Raji (cell line): ENCODE data around the gene UBLCP1.

Source experiments
- POLR2A ChIP-seq: IDR thresholded peaks from 2 replicates; pipeline ENCODE4 v1.6.1; 2011; ENCODE audit warnings: low read depth, low read length, control low read depth; ENCODE audit not compliant: insufficient read depth

Gene UBLCP1

GRCh38 chr5:159262859-159263568 is at the start of gene UBLCP1:
Gene UBLCP1 (plus strand): TSS chr5:159263290. CDS start chr5:159268916, 5,626 bp downstream.
- TF ChIP-seq POLR2A: peak; percentile 80

GRCh38 chr5:159214486-159215271 is 48.4 kb upstream of the UBLCP1 start:
- no peak for TF ChIP-seq POLR2A

GRCh38 chr5:159215886-159216285 is 47.2 kb upstream of the UBLCP1 start:
- TF ChIP-seq POLR2A: no peak

GRCh38 chr5:159216454-159216853 is 46.6 kb upstream of the UBLCP1 start:
- TF ChIP-seq POLR2A: no peak

GRCh38 chr5:159217236-159217635 is 45.9 kb upstream of the UBLCP1 start:
- no peak for TF ChIP-seq POLR2A

GRCh38 chr5:159218595-159219023 is 44.5 kb upstream of the UBLCP1 start:
- TF ChIP-seq POLR2A: no peak

- no peak for TF ChIP-seq POLR2A
Observed at GRCh38 chr5:159220206-159220605, 42.9 kb upstream of the UBLCP1 start.

- no peak for TF ChIP-seq POLR2A
Observed at GRCh38 chr5:159223469-159223868, 39.6 kb upstream of the UBLCP1 start.

GRCh38 chr5:159224471-159224870 is 38.6 kb upstream of the UBLCP1 start:
- TF ChIP-seq POLR2A: no peak

- no peak for TF ChIP-seq POLR2A
Observed at GRCh38 chr5:159226451-159226850, 36.6 kb upstream of the UBLCP1 start.

- TF ChIP-seq POLR2A: no peak
Observed at GRCh38 chr5:159227452-159227851, 35.6 kb upstream of the UBLCP1 start.

- TF ChIP-seq POLR2A: no peak
Observed at GRCh38 chr5:159230657-159231056, 32.4 kb upstream of the UBLCP1 start.

GRCh38 chr5:159231167-159231566 is 31.9 kb upstream of the UBLCP1 start:
- no peak for TF ChIP-seq POLR2A

- TF ChIP-seq POLR2A: no peak
Observed at GRCh38 chr5:159240301-159240870, 22.7 kb upstream of the UBLCP1 start.

GRCh38 chr5:159241946-159242552 is 21.0 kb upstream of the UBLCP1 start:
- no peak for TF ChIP-seq POLR2A
